Activated CD8-positive, alpha-beta T cell treated with anti-CD3 and anti-CD28 coated beads, Interleukin-2, amount 10 ng/mL, durations not matched to agents 7 days and 5 days (primary cell): Measurements from ENCODE around the gene CADPS2. TPM values are rescaled to one million over a fixed set of nuclear protein-coding genes. Genes with fewer than 3 reads are reported as not detected.

Experiments used
- ATAC-seq: fragments of 150-1000 bp; cut with Tn5 transposase; one replicate; pipeline ENCODE4 v1.10.0; 2021; ENCODE audit warnings: moderate library complexity
- CTCF ChIA-PET: fragments of 350-600 bp; sonication (Branson Sonifier 250); formaldehyde crosslinking; loops from one replicate; lab custom pipeline; 2021; ENCODE audit warnings: antibody characterized with exemption; lab: Charles Lee
- POLR2A ChIA-PET: fragments of 350-600 bp; sonication (Branson Sonifier 250); formaldehyde crosslinking; loops from one replicate; lab custom pipeline; 2021; ENCODE audit warnings: antibody characterized with exemption; lab: Charles Lee
- DNase-seq: peaks from one replicate; pipeline ENCODE4 v3.0.0-alpha.2; 2020
- H3K27ac Mint-ChIP-seq: one replicate; pipeline ENCODE4 v1.8.0; 2021; ENCODE audit warnings: mild to moderate bottlenecking, mixed read lengths
- H3K27me3 Mint-ChIP-seq: one replicate; pipeline ENCODE4 v1.8.0; 2021; ENCODE audit warnings: low read depth, mixed read lengths
- H3K36me3 Mint-ChIP-seq: one replicate; pipeline ENCODE4 v1.8.0; 2021; ENCODE audit warnings: low read depth, mixed read lengths
- H3K4me1 Mint-ChIP-seq: one replicate; pipeline ENCODE4 v1.8.0; 2021; ENCODE audit warnings: low read depth, mixed read lengths
- H3K4me3 Mint-ChIP-seq: one replicate; pipeline ENCODE4 v1.8.0; 2021; ENCODE audit warnings: mild to moderate bottlenecking, mixed read lengths
- H3K9me3 Mint-ChIP-seq: one replicate; pipeline ENCODE4 v1.8.0; 2022; ENCODE audit warnings: mixed read lengths; ENCODE audit not compliant: insufficient read depth
- total RNA-seq, 2 experiments: library from RNA; stranded (reverse); gene quantifications; one replicate each; pipeline ENCODE4 v1.2.3, GENCODE V29; 2021

The CADPS2 gene
- total RNA-seq, 2 experiments from 2014 or later = not detected

- no peak overlapping the region for H3K27ac Mint-ChIP-seq
- peak; percentile 45 for ATAC-seq
- peak overlapping the region; percentile 34 for H3K4me3 Mint-ChIP-seq
- peaks cover 10% of the 10 kb centered on the region for H3K4me1 Mint-ChIP-seq
- no peak for DNase-seq
- no peaks in the 10 kb centered on the region for H3K36me3 Mint-ChIP-seq
- CTCF ChIA-PET = no interaction called here
- H3K27me3 Mint-ChIP-seq = peaks cover 38% of the 10 kb centered on the region
- POLR2A ChIA-PET = interaction anchor here (0.6 kb wide), 1 partner anchor 412 kb away, joined by 3 read pairs; no protein-coding TSS in a partner anchor
- no peaks in the 10 kb centered on the region for H3K9me3 Mint-ChIP-seq
Measured at GRCh38 chr7:122885583-122886356, 490 bp downstream of the CADPS2 start.

- ATAC-seq = no peak
- no peak overlapping the region for H3K27ac Mint-ChIP-seq
Measured at GRCh38 chr7:122884186-122884585, 2.1 kb downstream of the CADPS2 start.

GRCh38 chr7:122883049-122883680 is 3.1 kb downstream of the CADPS2 start:
- no peak overlapping the region for H3K27ac Mint-ChIP-seq
- H3K4me3 Mint-ChIP-seq = no peak overlapping the region
- CTCF ChIA-PET = no interaction called here
- peaks cover 33% of the 10 kb centered on the region for H3K27me3 Mint-ChIP-seq
- H3K36me3 Mint-ChIP-seq = no peaks in the 10 kb centered on the region
- DNase-seq = no peak
- no peaks in the 10 kb centered on the region for H3K9me3 Mint-ChIP-seq
- H3K4me1 Mint-ChIP-seq = peaks cover 10% of the 10 kb centered on the region
- POLR2A ChIA-PET = no interaction called here
- no peak for ATAC-seq

More at GRCh38 chr7:122884186-122884585, 2.1 kb downstream of the CADPS2 start:
- Mint-ChIP-seq H3K36me3 (no peaks in the 10 kb centered on the region), H3K4me3 (no peak overlapping the region), H3K27me3 (peaks cover 35% of the 10 kb centered on the region), H3K9me3 (no peaks in the 10 kb centered on the region), H3K4me1 (peaks cover 10% of the 10 kb centered on the region)
- no peak for DNase-seq
- ChIA-PET POLR2A (no interaction called here), CTCF (no interaction called here)

GRCh38 chr7:122881324-122881723 is 4.9 kb downstream of the CADPS2 start:
- Mint-ChIP-seq H3K4me1 (peaks cover 4% of the 10 kb centered on the region), H3K9me3 (no peaks in the 10 kb centered on the region), H3K36me3 (no peaks in the 10 kb centered on the region), H3K27ac (no peak overlapping the region), H3K4me3 (no peak overlapping the region), H3K27me3 (peaks cover 18% of the 10 kb centered on the region)
- ChIA-PET POLR2A (no interaction called here), CTCF (no interaction called here)
- DNase-seq (no peak), ATAC-seq (no peak)

GRCh38 chr7:122869260-122869659 is 17.0 kb downstream of the CADPS2 start:
- ChIA-PET CTCF (no interaction called here), POLR2A (no interaction called here)
- Mint-ChIP-seq H3K4me1 (no peaks in the 10 kb centered on the region), H3K9me3 (peaks cover 8% of the 10 kb centered on the region), H3K27me3 (no peaks in the 10 kb centered on the region), H3K36me3 (no peaks in the 10 kb centered on the region), H3K27ac (no peak overlapping the region), H3K4me3 (no peak overlapping the region)
- no peak for DNase-seq
- ATAC-seq = no peak

- H3K4me3 Mint-ChIP-seq = no peak overlapping the region
- ChIA-PET CTCF (no interaction called here), POLR2A (no interaction called here)
- H3K36me3 Mint-ChIP-seq = no peaks in the 10 kb centered on the region
- no peaks in the 10 kb centered on the region for H3K4me1 Mint-ChIP-seq
- H3K27ac Mint-ChIP-seq = no peak overlapping the region
- H3K27me3 Mint-ChIP-seq = no peaks in the 10 kb centered on the region
- no peak for DNase-seq
- ATAC-seq = no peak
- peaks cover 8% of the 10 kb centered on the region for H3K9me3 Mint-ChIP-seq
Measured at GRCh38 chr7:122867471-122867980, 18.7 kb downstream of the CADPS2 start.

GRCh38 chr7:122864838-122865237 is 21.4 kb downstream of the CADPS2 start:
- H3K4me3 Mint-ChIP-seq = no peak overlapping the region
- H3K27me3 Mint-ChIP-seq = no peaks in the 10 kb centered on the region
- POLR2A ChIA-PET = interaction anchor here (0.6 kb wide), 1 partner anchor 343 kb away, joined by 3 read pairs; no protein-coding TSS in a partner anchor
- ATAC-seq = no peak
- peaks cover 8% of the 10 kb centered on the region for H3K9me3 Mint-ChIP-seq
- no peaks in the 10 kb centered on the region for H3K4me1 Mint-ChIP-seq
- CTCF ChIA-PET = no interaction called here
- no peaks in the 10 kb centered on the region for H3K36me3 Mint-ChIP-seq
- no peak overlapping the region for H3K27ac Mint-ChIP-seq
- no peak for DNase-seq

GRCh38 chr7:122864016-122864415 is 22.2 kb downstream of the CADPS2 start:
- no peak for ATAC-seq
- no peaks in the 10 kb centered on the region for H3K36me3 Mint-ChIP-seq
- POLR2A ChIA-PET = no interaction called here
- no peaks in the 10 kb centered on the region for H3K27me3 Mint-ChIP-seq
- H3K4me3 Mint-ChIP-seq = no peak overlapping the region
- CTCF ChIA-PET = no interaction called here
- no peak for DNase-seq
- peaks cover 8% of the 10 kb centered on the region for H3K9me3 Mint-ChIP-seq
- H3K4me1 Mint-ChIP-seq = no peaks in the 10 kb centered on the region
- no peak overlapping the region for H3K27ac Mint-ChIP-seq

- Mint-ChIP-seq H3K27ac (no peak overlapping the region), H3K9me3 (no peaks in the 10 kb centered on the region), H3K4me3 (no peak overlapping the region), H3K36me3 (no peaks in the 10 kb centered on the region), H3K27me3 (no peaks in the 10 kb centered on the region), H3K4me1 (no peaks in the 10 kb centered on the region)
- ChIA-PET POLR2A (no interaction called here), CTCF (no interaction called here)
- DNase-seq (no peak), ATAC-seq (no peak)
Measured at GRCh38 chr7:122858320-122858719, 27.9 kb downstream of the CADPS2 start.

- H3K36me3 Mint-ChIP-seq = no peaks in the 10 kb centered on the region
- no peak overlapping the region for H3K27ac Mint-ChIP-seq
- no peaks in the 10 kb centered on the region for H3K27me3 Mint-ChIP-seq
- no peaks in the 10 kb centered on the region for H3K9me3 Mint-ChIP-seq
- ATAC-seq (no peak), DNase-seq (no peak)
- ChIA-PET CTCF (no interaction called here), POLR2A (no interaction called here)
- H3K4me1 Mint-ChIP-seq = no peaks in the 10 kb centered on the region
- H3K4me3 Mint-ChIP-seq = no peak overlapping the region
Measured at GRCh38 chr7:122850528-122850927, 35.7 kb downstream of the CADPS2 start.

GRCh38 chr7:122849957-122850328 is 36.3 kb downstream of the CADPS2 start:
- Mint-ChIP-seq H3K27ac (no peak overlapping the region), H3K27me3 (no peaks in the 10 kb centered on the region), H3K36me3 (no peaks in the 10 kb centered on the region), H3K4me1 (no peaks in the 10 kb centered on the region), H3K9me3 (no peaks in the 10 kb centered on the region), H3K4me3 (no peak overlapping the region)
- no peak for ATAC-seq
- POLR2A ChIA-PET = no interaction called here
- CTCF ChIA-PET = no interaction called here
- DNase-seq = no peak

- DNase-seq (no peak), ATAC-seq (no peak)
- no peaks in the 10 kb centered on the region for H3K4me1 Mint-ChIP-seq
- H3K9me3 Mint-ChIP-seq = no peaks in the 10 kb centered on the region
- no peak overlapping the region for H3K4me3 Mint-ChIP-seq
- POLR2A ChIA-PET = no interaction called here
- CTCF ChIA-PET = no interaction called here
- H3K27ac Mint-ChIP-seq = no peak overlapping the region
- H3K36me3 Mint-ChIP-seq = no peaks in the 10 kb centered on the region
- no peaks in the 10 kb centered on the region for H3K27me3 Mint-ChIP-seq
Measured at GRCh38 chr7:122849322-122849956, 36.8 kb downstream of the CADPS2 start.
